Omental fat pad (tissue), 4 donors: ENCODE measurements around the gene BCL2. TPM values are rescaled to one million over a fixed set of nuclear protein-coding genes. Genes with fewer than 3 reads are reported as not detected.

Experiments
- ATAC-seq: fragments of 150-250 bp; one replicate; pipeline ENCODE4 v1.9.1; 2016; ENCODE audit warnings: mild to moderate bottlenecking, moderate library complexity; ENCODE audit not compliant: low FRiP score
- DNase-seq: peaks from one replicate; pipeline ENCODE4 v3.0.0-alpha.2; 2019; ENCODE audit warnings: low spot score
- total RNA-seq, 4 donors: library from RNA; depleted of rRNA; stranded (reverse); fragments of >200 nt; gene quantifications; one replicate each; pipeline ENCODE4 v1.1.0, GENCODE V29; 2016
- TF ChIP-seq, protein P1 (sequence below), 3 donors: fragments of 450-650 bp; IDR thresholded peaks; one replicate each; pipeline ENCODE4 v1.5.1; 2016 to 2017; ENCODE audit warnings: antibody characterized with exemption in 3 of 3, mild to moderate bottlenecking in 3 of 3, moderate library complexity in 2 of 3

The BCL2 gene
- total RNA-seq, 4 donors from 2014 or later = 18.4 to 84.5 (median 30.2) TPM

DNA sequence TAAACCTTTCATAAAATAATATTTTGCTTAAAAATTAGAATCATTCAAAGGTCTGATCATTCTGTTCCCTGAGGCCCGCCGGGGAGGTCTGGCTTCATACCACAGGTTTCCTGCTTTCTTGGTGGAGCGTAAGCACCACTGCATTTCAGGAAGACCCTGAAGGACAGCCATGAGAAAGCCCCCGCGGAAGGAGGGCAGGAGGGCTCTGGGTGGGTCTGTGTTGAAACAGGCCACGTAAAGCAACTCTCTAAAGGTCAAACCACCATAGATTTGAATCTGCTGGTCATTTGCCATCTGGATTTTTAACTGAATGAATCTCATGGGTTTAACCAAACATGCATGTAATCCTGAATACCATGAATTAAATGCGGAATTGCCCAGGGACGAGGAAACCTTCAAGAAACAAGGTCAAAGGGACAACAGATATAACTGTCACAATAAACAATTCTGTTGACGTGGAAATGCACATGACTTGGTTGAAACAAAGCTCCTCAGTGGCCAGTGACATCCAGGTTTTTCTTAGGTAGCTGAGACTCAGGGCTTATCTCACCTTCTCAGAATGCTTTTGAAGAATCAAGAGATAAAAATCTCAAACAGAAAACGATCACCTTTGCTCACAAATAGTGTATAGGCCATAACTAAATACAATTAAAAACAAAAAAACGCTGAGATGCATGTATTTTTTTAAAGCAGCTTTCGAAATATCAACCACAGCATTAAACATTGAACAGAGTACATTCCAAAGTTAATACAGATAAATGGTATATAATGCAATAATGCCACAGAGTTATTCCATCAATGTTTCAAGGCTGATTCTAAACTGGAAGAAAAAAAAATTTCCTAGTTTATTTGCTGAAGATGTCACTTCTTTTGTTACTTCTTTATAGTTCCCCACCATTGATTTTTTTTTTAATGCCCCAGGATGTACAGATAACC, 193.2 kb downstream of the BCL2 start:
- TF ChIP-seq, protein P1, sequence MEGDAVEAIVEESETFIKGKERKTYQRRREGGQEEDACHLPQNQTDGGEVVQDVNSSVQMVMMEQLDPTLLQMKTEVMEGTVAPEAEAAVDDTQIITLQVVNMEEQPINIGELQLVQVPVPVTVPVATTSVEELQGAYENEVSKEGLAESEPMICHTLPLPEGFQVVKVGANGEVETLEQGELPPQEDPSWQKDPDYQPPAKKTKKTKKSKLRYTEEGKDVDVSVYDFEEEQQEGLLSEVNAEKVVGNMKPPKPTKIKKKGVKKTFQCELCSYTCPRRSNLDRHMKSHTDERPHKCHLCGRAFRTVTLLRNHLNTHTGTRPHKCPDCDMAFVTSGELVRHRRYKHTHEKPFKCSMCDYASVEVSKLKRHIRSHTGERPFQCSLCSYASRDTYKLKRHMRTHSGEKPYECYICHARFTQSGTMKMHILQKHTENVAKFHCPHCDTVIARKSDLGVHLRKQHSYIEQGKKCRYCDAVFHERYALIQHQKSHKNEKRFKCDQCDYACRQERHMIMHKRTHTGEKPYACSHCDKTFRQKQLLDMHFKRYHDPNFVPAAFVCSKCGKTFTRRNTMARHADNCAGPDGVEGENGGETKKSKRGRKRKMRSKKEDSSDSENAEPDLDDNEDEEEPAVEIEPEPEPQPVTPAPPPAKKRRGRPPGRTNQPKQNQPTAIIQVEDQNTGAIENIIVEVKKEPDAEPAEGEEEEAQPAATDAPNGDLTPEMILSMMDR (IDR thresholded peaks at IDR 0.05) = no peak
- ATAC-seq = no peak
- DNase-seq = no peak

DNA sequence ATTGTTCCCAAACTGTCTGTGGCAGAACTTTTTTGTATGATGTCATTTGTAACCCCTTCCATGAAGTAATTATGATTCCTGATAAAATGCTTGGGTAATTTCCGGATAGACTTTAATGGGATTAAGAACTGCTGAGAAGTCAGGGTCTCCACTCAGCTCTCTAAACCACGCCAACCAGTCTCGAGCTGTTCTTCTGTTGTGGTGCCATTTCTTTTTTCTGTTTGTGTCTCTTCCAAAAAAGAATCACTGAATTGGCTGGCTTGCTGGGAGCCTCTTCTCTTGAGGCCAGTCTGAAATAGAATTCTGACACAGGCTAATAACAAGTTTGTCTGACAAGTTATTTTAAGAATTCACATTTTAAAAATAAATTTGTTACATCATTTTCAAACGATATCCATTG, 198.9 kb downstream of the BCL2 start:
- DNase-seq = no peak
- ATAC-seq = no peak
- TF ChIP-seq, protein P1 (IDR thresholded peaks at IDR 0.05) = no peak

DNA sequence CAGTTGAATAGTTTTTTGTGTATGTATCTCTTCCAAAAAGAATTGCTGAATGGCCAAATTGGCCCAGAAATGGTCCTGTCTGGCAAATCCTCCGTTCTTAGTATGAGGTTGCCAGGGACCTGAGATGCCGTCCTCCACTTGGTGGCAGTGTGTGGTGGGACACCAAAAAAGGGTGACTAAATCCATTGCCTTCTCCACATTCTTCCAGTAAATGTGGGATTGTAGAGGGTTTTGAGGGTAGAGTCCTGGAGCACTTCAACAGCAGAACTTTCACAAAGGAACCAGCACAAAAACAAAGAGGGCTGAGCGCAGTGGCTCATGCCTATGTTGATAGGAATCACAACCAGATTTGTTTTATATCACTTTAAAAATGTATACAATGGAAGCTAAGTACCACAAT, 199.9 kb downstream of the BCL2 start:
- no peak for ATAC-seq

DNA sequence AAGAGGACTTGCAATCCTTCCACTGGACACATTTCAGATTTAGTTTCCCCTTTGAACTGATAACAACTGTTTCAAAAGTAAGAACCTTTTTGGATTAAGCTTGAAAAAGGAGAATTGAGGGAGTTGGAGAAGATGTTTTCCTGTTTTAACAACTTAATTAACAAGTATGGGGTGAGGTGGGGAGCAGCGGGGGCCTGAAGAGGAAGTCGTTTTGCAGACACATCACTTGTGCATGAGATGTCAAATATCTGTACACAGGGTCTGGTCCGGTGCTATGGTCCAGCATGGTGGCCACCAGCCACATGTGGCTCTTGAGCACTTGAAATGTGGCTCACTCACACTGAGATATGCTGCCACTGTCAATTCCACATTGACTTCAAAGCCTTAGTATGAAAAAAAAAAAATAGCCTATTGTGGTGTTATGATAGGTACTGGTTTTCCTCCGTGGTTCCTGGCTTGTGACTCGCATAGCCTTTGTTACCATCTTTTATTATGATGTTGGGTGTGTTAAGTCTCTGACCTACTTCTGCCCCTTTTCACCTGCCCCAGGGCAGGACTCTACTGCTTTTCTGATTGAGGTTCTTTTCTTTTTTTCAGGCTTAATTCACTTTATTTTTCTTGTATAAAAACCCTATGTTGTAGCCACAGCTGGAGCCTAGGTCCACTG, 205.5 kb downstream of the BCL2 start:
- TF ChIP-seq, protein P1 (IDR thresholded peaks at IDR 0.05) = no peak
- no peak for ATAC-seq
- DNase-seq = no peak

More for the DNA sequence above, 199.9 kb downstream of the BCL2 start:
- no peak for DNase-seq
- TF ChIP-seq, protein P1 (IDR thresholded peaks at IDR 0.05) = no peak

DNA sequence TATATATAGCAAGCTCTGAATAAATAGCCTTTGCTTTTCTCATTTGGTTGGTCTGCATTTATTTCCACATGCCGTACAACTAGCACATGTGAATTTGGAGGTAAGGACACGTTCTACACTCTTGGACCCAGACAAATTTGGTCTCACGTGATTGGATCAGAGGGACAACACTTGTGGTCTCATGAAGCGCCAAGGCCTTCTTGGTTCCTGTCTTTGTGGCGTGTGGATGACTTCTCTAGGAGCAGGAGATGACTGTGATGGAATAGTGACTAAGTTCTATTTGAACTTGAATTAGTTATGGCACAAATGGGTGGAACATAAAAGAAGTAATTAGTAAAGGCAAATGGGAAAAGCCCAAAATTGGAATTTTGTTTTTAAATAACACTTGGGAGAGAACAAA, 206.9 kb downstream of the BCL2 start:
- DNase-seq = no peak
- TF ChIP-seq, protein P1 (IDR thresholded peaks at IDR 0.05) = no peak
- ATAC-seq = no peak

DNA sequence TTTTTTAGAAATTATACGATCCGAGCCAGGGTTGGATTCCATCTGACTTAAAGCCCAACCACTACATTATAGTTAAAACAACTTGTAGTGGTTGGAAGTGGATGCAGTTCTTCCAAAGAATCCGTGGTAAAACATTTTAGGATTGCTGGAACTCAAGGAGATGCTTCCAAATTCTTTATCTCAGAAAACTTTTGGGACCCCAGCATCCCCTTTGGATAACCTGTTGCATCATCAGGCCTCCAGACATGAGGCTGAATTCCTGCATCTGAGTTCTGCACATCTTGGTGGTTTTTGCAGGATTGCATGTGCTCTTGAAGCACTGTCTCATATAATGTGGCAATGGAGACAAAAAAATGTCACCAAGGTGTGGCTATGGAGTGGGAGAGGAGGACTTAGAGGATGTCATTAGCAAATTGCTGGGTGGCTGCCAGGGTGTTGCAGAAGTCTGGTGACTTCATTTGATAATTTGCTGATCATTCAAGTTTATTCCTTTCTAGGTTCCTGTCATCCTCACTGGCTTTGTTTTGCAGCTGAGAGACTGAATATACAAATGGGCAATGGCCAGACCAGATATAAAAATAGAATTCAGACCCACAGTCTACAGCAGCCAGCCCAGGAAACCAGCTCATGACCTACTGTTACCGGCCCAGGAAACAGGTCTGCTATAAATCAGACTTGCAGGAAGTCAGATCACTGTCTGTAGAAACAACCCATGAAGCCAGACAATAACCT, 207.7 kb downstream of the BCL2 start:
- TF ChIP-seq, protein P1 (IDR thresholded peaks at IDR 0.05) = no peak
- ATAC-seq = no peak
- DNase-seq = no peak
